Activated CD4-positive, alpha-beta T cell treated with anti-CD3 and anti-CD28 coated beads, Interleukin-2, amount 50 U/mL, for 48 hours (primary cell): ENCODE data around the gene DNAJC4.
A peak's percentile ranks its signal among the peaks of the same experiment; 100 is the strongest.

Experiments
- DNase-seq, 2 experiments: peaks; one replicate each; pipeline ENCODE4 v3.0.0-alpha.2; 2020

Gene DNAJC4

DNA sequence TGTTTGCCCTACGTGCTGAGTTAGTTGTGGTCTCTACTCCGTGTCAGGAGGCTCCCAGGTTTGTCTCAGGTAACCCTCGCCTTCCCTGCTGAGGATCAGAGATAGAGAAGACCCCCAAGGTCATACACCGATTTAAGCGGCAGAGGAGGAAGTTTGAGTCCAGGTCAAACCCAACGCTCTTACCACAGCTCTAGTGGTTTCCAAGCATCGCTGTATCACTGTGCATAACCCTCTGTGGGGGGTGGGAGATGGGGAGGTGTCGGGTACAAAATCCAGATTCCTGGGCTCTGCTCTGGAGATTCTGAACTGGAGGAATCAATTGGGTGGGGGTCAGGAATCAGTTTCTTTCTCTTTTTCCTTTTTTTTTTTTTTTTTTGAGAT, 627 bp downstream of the DNAJC4 start:
- DNase-seq = no peak

DNA sequence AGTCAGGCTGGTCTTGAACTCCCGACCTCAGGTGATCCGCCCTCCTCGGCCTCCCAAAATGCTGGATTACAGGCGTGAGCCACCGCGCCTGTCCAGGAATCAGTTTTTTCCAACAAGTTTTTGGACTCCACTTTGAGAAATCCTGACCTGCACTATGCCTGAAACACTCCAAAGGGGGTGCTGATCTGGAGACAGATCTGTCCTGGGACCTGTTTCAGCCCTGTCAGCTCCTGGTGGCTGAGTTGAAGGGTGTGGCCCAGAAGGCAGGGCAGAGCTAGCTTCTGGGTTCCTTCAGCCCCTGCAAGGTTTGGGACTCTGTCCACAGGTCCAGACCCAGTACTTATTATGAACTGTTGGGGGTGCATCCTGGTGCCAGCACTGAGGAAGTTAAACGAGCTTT, 1.2 kb downstream of the DNAJC4 start:
- no peak for DNase-seq

GRCh38 chr11:64232182-64232966, 2.0 kb downstream of the DNAJC4 start:
- no peak for DNase-seq

GRCh38 chr11:64232967-64233315, 2.6 kb downstream of the DNAJC4 start:
- no peak for DNase-seq

- DNase-seq = peak; percentile 72
These were observed 3.7 kb downstream of the DNAJC4 start, which contains the start of gene VEGFB for GRCh38 chr11:64233913-64234586. Gene VEGFB (plus strand): TSS chr11:64234584. CDS start chr11:64234834, 250 bp downstream.

GRCh38 chr11:64234647-64235379, 4.5 kb downstream of the DNAJC4 start:
- peak; percentile 49 to 60 for DNase-seq

DNA sequence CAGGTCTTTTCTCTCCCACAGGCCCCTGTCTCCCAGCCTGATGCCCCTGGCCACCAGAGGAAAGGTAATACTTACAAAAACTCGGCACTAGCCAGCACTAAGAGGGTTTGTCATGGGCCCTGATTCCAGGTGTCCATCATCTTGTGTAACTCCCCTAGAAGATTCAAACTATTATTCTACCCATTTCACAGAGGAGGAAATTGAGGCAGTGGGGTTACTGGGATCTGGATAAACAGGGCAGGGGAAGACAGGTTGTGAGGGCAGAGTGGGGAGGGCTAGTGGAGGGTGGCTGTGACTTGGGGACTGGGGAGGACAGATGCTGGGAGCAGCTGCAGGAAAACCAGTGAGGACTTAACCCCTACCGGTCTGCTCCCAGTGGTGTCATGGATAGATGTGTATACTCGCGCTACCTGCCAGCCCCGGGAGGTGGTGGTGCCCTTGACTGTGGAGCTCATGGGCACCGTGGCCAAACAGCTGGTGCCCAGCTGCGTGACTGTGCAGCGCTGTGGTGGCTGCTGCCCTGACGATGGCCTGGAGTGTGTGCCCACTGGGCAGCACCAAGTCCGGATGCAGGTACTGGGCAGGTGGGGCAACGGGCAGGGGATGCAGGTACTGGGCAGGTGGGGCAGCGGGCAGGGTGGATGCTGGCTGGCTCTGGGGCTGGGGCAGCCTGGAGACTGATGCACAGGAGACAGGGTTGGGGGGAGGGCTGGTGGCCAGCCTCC, 5.3 kb downstream of the DNAJC4 start:
- no peak for DNase-seq

DNA sequence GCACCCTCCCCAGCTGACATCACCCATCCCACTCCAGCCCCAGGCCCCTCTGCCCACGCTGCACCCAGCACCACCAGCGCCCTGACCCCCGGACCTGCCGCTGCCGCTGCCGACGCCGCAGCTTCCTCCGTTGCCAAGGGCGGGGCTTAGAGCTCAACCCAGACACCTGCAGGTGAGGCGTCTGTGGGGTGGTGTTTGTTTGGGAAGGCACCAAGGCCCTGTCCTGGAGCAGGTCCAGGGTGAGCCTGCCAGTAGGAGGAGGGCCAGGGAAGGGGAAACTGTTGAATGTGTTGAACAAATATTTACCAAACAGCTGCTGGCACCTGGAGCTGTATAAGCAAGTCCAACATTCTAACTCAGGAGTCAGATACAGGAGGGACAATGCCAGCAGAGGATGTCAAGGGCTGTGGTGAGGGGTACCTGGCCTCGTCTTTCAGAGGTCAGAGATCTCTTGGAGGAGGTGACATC, 7.2 kb downstream of the DNAJC4 start:
- no peak for DNase-seq

- no peak for DNase-seq
These were observed 7.7 kb downstream of the DNAJC4 start for GRCh38 chr11:64238076-64238475.

DNA sequence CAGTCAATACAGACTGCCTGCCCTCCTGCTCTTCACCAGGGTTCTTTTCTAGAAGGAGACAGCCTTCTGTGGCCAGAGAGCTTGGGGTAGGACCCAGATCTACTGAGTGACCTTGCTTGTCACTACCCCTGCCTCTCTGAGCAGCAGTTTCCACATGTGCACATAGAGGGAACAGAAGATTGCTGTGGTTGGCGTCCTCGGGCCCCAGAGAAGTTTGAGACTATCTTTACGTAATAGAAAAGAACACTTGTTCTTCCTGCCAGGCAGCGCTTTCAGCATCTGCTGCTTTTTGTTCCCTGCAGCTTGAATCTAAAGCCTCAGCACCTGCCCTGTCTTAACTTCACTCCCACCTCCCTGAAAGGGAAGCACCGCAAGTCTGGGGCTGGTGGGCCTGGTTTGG, 8.7 kb downstream of the DNAJC4 start:
- DNase-seq = no peak

GRCh38 chr11:64239662-64240434, 9.5 kb downstream of the DNAJC4 start:
- peak; percentile 30 to 45 for DNase-seq

DNA sequence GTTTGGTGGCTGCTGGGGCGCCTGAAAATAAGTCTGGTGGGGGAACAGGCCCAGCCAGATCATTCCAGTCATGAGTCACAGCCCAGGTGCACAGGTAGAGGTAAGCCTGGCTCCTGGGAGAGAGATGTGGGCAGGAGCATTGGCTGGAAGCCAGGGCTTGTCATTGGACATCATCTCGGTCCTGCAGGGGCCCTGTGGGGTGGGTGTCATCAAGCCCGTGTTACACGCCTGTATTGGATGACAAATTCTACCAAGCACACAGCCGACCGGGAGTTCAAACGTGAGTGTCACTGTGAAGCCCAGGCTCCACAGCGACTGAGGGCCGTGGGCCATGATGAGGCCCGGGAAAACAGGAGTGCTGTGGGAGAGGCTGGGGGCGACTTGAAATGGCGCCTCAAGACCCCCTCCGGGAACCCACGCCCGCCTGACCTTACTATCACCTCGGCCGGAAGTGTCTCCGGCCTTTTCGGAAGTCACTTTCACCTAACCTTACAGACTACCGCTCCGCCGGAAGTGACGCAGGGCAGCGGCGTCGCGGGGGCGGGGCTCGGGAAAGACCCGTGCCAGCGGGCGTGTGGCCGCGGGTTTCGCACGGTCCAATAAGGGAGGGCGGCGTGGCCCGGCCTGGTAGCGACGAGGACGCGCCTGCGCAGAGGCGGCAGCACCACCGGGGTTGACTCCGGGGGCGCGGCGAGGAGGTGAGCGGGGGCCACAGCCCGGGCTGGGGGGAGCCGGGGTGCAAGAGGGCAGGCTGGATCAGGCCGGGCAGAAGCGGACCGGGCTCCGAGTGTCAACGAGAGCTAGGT, 10.3 kb downstream of the DNAJC4 start, which contains the start of gene FKBP2:
Gene FKBP2 (plus strand): TSS at position 661 of the 806 bp plus-strand sequence. CDS start 1,293 bp downstream, outside the sequence.
- DNase-seq = peak; percentile 96 to 97

- DNase-seq = peak; percentile 100
These were observed 10.8 kb downstream of the DNAJC4 start for GRCh38 chr11:64241241-64241490.

DNA sequence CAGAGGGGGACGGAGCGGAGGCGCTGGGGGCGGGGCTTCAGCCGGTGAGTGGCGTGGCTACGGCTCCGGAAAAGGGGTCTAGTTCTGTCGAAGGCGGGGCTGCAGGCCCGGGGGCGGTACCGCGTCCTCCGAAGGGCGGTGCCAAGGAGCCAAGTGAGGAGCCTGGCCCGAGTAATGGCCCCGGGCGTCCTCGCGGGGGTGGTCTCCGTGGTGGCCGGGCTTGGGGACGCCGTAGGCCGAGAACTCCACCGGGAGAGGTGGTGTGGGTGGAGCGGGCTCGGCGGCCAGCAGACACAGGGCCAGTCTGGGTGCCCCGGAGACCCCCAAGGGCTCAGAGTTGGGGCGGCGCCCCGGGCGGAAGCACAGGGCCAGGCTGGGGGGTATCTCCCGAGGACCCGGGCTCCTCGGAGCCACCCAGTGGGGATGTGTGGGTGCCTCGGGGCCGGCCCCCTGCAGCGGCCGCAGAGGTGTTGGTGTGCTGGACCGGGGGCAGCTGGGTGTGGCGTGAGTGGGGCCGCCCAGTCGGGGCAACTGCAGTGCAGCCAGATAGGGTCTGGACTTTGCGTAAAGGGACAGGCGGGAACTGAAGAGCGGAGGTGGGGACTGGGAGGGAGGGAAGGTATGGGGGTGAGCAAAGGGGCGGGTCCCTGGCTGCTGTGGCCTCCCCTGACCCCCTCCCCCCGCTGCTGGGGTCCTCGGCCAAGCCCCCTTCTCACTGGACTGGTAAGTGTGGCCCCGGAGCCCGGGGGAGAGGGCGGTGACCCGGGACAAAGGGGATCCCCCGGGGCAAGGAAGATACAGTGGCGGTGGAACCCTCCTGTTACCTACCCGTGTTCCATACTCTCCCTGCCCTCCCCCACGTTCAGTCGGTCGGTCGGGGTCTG, 11.4 kb downstream of the DNAJC4 start:
- peak; percentile 34 to 47 for DNase-seq

- DNase-seq = no peak
These were observed 13.0 kb downstream of the DNAJC4 start for GRCh38 chr11:64243236-64243854.

GRCh38 chr11:64244107-64244506, 13.8 kb downstream of the DNAJC4 start:
- DNase-seq = no peak

- no peak for DNase-seq
These were observed 14.6 kb downstream of the DNAJC4 start for GRCh38 chr11:64244966-64245365.

DNA sequence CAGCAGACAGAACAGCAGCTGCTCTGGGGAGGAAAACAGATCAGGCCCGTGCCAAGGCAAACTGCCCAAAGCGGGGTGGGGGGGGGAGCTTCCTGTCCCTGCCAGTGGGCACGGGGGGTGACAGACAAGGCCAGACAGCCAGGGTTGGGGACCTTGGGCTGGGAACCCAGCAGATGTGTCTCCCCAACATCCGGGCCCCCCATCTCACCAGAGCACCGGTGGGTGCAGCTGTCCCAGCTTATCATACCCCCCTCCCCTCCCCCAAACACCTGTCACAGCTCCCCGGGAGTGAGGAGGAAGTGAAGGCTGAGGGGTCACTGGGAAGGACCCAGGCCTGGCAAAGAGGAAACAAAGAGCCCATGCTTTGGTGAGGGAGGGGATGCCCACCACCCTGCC, 15.1 kb downstream of the DNAJC4 start:
- peak in 1 of 2 experiments; percentile 31 for DNase-seq

DNA sequence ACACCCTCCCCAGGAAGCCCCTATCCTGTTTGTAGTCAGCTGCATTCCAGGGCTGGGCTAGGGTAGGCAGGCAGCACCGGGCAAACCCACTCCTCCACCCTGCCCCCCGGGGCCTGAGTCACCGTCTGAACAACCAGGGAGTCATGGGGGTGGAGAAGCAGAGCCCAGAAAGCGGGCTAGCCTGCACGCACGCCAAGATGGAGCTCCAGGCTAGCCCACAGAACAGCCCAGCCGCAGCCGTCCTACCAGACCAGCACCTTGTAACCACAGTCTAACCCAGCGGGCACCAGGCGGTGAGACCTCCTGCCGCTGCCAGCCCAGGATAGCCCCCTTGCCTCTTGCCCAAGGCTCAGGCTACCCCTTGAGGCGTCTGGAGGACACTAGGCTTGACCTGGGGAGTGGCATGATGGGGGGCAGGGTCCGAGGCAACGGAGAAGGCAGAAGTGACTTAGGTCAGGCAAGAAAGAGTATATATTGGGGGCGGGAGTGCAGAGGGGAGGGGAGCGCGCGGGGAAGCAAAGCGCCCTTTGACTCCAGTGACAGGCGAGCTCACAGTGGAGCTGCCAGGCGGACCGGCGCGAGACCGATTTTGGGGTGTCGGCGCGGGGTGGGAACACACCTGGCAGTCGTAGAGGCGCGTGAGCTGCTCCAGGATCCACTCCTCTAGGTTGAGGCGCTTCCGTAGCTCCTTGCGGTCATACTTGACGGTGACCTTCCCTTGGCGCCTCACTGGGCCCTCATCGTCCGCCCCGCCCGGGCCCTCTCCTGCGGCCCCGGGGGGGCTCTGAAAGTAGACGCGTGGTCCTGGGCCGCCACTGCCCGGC, 15.7 kb downstream of the DNAJC4 start:
- DNase-seq = peak; percentile 83 to 86
